A172 (cell line): Measurements from ENCODE around the gene DNAJC8. TPM values are rescaled to one million over a fixed set of nuclear protein-coding genes. Genes with fewer than 3 reads are reported as not detected.

Source experiments
- DNase-seq: peaks from one replicate; pipeline ENCODE4 v3.0.0-alpha.2; 2015; ENCODE audit warnings: low spot score
- total RNA-seq: library from RNA; depleted of rRNA; stranded (reverse); fragments of >200 nt; shearing (Covaris generic); gene quantifications from 2 replicates; pipeline ENCODE4 v1.2.3, GENCODE V29; 2014

DNAJC8 gene
- total RNA-seq, 1 experiment from 2014 or later = 123 TPM

- DNase-seq = no peak
These were observed 32.5 kb downstream of the DNAJC8 start for GRCh38 chr1:28200234-28200873.

DNA sequence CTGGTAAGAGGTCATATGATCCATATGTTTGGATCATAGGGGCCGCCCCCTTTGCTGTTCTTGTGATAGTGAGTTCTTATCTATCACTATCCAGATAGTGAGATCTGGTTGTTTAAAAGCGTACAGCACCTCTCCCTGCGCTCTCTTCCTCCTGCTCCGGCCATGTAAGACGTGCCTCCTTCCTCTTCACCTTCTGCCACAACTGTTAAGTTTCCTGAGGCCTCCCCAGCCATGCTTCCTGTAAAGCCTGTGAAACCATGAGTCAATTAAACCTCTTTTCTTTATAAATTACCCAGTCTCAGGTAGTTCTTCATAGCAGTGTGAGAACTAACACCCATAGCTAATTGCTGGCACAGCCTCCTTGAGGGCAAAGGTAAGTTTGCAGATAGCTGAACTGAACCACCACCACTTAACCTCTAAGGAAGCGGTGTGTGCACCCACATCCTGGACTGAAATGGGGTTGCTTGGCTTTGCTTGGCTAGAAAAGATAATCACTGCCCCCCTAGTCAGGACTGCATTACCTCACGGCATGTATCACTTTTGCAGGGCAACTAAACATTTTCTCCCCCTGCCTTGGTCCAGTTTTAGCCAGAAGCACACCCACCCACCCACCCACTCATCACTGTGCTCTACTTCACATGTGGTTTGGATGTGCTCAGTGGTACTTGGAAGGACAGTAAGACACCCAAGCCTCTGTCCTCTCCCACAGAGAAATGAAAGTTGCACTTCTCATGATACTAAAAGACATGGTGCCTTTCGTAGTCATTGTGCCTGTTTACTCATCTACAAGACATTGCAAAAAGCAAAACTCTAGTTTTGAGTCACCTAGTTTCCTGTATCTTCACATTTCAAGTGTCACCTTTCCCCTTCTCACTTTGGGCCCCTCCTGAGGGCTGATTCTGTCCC, 33.2 kb downstream of the DNAJC8 start:
- no peak for DNase-seq

DNA sequence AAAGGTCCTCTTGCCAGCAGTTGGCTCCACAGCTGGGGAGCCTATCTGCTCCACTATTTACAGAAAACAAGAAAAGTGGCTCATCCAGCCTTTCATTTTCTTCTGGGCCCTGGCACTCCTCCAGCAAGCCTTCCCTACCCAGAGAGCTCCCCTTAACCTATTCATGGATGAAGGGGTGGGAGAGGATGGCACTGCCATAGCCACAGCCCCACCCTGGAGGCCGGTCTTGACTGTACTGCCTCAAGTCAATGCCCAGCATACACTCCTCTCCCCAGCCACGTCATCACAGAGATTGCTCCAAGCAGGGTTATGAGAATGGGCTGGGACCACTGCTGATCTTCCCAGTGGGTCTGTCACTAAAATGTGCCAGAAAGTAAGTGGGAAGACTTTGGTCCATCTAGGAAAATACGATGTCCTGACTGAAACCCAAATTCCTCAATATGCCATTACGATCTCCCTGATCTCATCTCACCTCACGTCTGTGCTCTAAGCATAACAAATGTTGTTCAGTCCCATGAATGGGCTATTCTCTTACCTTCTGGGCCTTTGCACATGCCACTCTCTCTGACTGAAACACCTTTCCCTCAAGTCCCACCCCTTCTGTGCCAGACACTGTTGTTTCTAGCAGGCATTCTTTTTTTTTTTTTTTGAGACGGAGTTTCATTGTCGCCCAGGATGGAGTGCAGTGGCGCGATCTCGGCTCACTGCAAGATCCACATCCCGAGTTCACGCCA, 35.0 kb downstream of the DNAJC8 start:
- no peak for DNase-seq

- no peak for DNase-seq
These were observed 36.5 kb downstream of the DNAJC8 start for GRCh38 chr1:28196330-28196729.

GRCh38 chr1:28195780-28196179, 37.0 kb downstream of the DNAJC8 start:
- no peak for DNase-seq

- DNase-seq = no peak
These were observed 38.3 kb downstream of the DNAJC8 start for GRCh38 chr1:28194326-28195035.

GRCh38 chr1:28193701-28194161, 39.1 kb downstream of the DNAJC8 start:
- no peak for DNase-seq

DNA sequence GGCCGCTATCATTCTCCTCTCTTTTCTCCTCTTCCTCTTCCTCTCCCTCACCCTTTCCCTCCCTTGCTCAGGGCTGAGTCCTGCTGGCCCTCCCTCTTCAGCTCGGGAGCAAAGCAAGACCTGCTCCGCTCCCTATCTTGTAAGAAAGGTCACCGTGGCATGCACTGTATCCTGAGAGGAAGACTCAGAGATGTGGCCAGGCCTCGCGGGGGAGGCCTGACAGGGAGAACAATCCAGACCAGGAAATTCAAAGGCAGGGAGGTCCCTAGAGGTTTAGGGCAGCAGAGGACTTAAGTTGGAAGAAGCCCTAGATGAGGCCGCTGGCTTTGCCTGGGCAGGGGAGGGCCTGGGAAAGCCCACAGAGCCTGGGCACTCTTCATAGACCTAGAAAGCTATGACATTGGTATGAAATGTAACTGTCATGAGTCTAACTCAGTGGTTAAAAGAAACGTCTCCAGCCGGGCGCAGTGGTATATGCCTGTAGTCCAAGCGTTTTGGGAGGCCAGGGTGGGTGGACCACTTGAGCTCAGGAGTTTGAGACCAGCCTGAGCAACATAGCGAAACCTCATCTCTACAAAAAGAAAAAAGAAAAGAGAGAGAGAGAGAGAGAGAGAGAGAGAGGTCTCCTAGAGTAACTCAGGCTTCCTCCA, 41.7 kb downstream of the DNAJC8 start:
- DNase-seq = no peak

DNA sequence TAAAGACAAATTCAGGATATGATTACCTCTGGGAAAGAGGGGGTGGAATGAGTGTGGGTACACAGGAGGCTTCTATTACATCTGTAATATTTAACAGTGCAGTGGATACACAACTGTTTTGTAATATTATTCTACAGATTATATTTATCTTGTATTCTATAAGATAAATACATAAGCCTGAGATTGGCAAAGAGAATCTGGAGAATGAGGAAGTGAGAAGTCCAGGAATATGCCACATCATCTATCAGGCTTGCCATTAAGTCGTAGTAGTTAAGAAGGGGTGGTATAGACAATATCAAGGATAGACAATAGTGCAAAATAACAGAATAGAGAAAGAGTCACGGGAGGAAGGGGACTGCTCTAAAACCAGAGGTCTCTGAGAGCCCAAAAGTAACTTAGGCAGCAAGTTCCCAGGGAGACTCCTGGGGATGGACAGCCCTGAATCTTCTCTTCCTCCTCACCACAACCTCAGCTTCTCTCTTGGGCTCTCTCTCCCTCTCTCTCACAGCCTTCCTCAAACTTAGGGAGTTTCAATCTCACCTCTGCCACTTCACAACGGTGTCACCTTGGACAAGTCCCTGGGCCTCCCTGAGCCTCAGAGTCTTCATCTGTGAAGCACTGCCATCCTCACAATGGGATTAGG, 42.4 kb downstream of the DNAJC8 start:
- no peak for DNase-seq

GRCh38 chr1:28185071-28185470, 47.8 kb downstream of the DNAJC8 start:
- DNase-seq = no peak

DNA sequence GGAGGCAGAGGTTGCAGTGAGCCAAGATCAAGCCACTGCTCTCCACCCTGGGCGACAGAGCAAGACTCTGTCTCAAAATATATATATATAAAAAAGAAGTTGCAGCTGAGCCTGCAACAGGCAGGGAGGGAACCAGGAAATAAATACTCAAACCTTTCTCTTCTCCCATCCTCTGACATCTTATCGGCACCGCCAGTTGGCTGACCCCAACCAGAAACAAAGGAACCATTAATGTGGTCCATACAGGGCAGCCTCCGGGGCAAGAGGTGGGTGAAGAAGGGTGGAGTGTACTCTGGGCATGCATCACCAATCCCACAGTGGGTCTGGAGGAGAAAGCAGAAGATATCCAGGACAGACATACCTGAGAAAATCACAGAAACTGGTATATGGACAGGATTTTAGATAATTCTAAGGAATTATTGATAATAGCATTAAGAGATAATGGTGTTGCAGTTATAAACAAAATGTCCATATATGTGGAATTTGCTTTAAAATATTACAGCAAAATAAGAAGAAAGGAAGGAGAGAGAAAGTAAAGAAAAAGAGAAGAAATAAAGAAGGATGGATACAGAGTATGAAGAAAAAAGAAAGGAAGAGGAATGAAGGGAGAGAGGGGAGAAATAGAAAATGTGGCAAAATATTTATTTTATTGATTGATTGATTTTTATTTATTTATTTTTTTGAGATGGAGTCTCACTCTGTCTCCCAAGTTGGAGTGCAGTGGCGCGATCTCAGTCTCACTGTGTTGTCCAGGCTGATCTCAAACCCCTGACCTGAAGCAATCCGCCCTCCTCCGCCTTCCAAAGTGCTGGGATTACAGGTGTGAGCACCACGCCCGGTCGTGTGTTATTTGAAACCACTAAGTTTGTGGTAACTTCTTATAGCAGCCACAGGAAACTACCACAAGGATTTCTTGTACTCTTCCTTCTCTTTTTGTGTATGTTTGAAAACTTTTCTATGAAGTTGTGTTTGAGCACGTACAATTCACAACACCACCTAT, 52.2 kb downstream of the DNAJC8 start:
- no peak for DNase-seq

GRCh38 chr1:28178690-28179485, 53.9 kb downstream of the DNAJC8 start:
- DNase-seq = no peak

GRCh38 chr1:28176492-28177470, 56.0 kb downstream of the DNAJC8 start, which contains the start of gene PTAFR:
PTAFR (minus strand) TSS chr1:28176690; CDS start chr1:28151021, 25,669 bp downstream.
- no peak for DNase-seq

DNA sequence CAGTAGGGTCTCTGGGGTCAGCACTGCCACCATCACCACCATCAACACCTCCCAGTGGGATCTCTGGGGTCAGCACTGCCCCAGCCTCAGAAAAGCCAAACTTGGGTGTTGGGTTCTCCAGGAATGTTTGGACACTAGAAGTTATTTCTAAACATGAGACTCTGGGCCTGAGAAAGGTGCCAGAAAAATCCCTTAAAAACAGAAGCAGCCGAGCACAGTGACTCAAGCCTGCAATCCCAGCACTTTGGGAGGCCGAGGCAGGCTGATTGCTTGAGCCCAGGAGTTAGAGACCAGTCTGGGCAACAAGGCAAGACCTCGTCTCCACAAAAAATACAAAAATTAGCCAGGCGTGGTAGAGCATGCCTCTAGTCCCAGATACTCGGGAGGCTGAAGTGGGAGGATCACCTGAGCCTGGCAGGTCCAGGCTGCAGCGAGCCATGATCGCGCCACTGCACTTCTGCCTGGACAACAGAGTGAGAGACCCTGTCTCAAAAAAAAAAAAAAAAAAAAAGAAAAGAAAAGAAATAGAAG, 56.8 kb downstream of the DNAJC8 start:
- no peak for DNase-seq

DNA sequence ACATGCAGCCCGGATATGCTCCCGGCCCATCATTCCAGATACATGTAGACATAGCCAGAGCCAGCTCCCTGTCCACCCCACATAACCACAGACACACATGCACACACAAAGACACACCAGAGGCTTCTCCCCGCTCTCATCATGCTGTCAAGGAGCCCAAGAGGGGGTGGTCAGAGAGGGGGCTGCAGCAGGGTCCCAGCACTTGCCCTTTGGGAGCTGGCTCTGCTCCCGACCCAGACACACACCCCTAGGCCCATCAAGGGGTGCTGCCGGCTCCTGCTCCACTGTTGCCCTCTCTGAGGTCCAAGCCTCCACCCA, 58.9 kb downstream of the DNAJC8 start:
- no peak for DNase-seq

GRCh38 chr1:28173151-28173979, 59.5 kb downstream of the DNAJC8 start:
- no peak for DNase-seq
